GM21360 (cell line): ENCODE measurements around the gene BRCC3.
"Not testable (repeated sequence)": the region's sequence is repeated elsewhere in the genome, so short reads cannot be mapped to it uniquely, and the experiment has no call there.

Experiments used
- ATAC-seq: cut with Tn5 transposase; IDR thresholded peaks from one replicate; pipeline ENCODE4 v1.9.1; 2021; ENCODE audit warnings: mild to moderate bottlenecking, moderate library complexity; ENCODE audit not compliant: unreplicated experiment

The BRCC3 gene

DNA sequence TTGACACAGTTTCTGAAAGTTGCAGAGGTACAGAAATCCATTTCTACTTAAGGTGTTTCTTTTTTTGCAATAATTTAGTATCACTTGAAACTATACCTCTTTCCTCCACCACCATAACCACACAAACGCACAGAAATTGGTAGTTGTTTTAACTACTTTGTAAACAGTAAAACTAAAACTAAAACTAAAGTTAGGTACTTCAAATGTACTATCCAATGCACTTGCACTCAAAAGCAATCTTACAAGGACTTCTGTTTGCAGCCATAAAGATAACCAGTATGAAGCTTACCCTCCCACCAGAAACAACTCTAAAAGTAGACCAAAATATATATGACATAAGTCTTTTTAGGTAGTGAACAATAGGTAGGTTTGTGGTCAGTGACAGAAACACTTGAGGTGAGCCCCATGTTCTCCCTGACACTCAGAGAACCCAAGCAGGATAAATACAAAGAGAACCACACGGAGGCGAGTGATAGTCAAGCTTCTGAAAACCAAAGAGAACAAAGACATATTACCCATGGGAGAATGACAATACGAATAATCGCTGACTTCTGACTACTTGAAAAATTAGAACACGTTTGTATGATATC is 72.7 kb downstream of the BRCC3 start:
- no peak for ATAC-seq

DNA sequence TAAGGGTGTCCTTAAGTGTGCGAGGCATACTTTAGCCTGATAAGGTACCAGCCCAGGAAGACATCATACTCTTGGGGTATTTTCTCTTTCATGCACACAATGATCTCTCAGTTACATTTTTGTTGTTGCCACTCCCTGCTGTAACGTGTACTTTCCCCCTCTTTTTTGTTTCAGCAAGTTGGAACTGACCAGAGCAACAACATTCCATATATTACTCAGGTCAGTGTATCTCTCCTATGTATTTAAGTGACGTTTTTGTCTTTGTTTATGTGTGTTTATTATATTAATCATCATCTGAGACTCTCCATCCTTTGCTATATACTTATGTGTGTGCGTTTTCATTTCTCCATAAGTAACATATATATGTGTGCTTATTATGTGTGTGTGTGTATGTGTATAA is 73.6 kb downstream of the BRCC3 start:
- no peak for ATAC-seq

DNA sequence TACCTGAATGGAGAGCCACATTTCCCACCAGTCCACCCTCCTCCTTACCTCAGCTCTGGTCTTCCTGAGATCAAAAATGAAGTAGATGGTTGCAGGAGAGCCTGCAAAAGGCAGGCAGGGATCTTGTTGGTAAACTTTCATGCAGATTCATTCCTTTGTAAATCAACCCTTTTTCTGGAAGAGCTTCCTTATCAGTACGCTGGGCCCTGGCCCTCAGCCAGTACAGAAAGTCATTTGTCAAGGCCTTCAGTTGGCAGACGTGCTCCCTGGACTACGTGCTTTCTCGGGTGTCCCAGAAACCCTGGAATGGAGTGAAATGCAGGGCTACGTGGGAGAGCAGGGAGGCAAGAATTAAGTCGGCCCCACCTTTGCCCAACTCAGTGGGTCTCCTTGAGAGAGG is 76.3 kb downstream of the BRCC3 start:
- ATAC-seq: not testable (repeated sequence)

DNA sequence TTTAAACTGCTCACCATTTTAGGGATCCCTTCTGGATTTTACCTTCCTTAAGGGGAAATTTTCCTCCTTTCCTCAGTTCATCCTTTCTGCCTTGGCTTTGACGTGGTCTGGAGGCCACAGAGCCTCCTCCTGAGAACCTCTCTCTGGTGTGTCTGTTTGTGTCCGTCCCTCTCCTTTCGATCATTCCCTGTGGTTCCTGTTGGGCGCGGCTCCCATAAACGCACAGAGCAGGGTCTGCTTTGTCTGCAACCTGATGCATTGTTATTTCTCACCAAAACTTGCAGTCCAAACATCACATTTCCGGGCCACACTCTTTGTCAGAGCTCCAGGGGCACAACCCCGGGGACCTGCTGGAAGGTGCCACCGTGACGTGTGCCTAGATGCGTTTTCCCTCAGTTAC is 76.9 kb downstream of the BRCC3 start:
- not testable (repeated sequence) for ATAC-seq

DNA sequence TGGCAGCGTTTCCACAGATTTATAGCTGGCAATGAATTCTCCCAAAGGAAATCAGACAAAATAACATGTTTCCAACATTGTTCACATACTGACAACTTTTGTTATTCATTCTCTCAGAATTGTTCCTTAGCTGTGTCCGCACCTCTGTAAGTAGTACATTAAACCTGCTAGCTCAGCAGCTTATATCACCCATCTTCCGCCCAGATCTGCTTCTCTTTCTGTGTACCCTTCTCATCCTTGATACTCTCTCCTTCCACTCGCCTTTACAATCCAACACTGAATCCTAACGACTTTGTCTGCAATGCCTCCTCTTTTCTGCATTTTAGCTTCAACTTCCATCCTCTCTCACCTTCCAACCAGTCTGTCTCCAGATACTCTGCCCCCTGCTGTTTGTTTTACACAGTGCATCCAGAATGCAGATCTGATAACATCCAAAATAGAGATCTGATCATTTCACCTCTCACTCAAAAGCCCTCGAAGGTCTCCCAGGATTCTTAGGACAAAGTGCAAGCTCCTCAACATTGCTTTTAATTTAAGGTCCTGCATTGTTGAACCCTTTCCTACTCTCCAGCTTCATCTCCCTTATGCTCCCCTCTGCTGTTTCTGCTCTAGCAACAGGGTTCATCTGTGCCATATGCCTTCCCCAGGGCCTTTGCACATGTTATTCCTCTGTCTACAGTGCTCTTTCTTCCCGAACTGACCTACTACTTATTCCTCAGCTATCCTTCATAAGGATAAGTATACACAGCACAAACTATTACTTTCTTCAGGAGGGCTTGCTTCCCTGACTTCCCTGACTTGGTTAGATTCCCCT is 77.6 kb downstream of the BRCC3 start:
- ATAC-seq: no peak

DNA sequence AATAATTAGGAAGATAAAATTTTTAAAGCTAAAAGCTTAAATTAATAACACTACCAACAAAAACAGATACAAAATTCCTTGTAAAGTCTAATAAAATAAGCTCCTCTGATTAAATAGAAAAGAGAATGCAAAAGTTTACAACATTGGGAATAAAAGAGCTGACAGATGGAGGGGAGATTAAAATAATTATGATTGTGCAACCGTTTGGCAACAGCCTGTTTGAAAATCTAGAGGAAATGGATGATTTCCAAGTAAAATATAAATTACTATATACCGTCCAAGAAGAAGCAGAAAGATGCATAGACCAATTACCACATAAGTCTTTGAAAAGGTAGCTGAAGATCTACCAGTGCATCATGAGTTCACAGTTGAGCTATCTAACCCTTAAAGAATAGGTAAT is 98.6 kb downstream of the BRCC3 start:
- no peak for ATAC-seq
